ENCODE data around the gene WNT10A.
A peak's percentile ranks its signal among the peaks of the same experiment; 100 is the strongest.

The WNT10A gene

GRCh38 chr2:218908721-218909619 is 28.3 kb downstream of the WNT10A start:
- no peak for TF ChIP-seq CTCF (IDR thresholded peaks at IDR 0.05; ENCODE audit: low read depth, low read length)

GRCh38 chr2:218910741-218911140 is 30.1 kb downstream of the WNT10A start:
- no peak for TF ChIP-seq CTCF (IDR thresholded peaks at IDR 0.05; ENCODE audit: low read depth, low read length)
- no peak for DNase-seq (ENCODE audit: low read depth, low spot score)
- no peak overlapping the region for H3K4me3 ChIP-seq (ENCODE audit: low read depth, low read length)
- in situ Hi-C loops (cut with HindIII; ENCODE audit: low sequenced_read_pairs): no loop called here

More at GRCh38 chr2:218908721-218909619, 28.3 kb downstream of the WNT10A start:
- peak; percentile 77 for DNase-seq (ENCODE audit: low read depth, low spot score)
- in situ Hi-C loops (cut with HindIII; ENCODE audit: low sequenced_read_pairs): no loop called here
- H3K4me3 ChIP-seq (ENCODE audit: low read depth, low read length): peak overlapping the region; percentile 48

- no peak for TF ChIP-seq CTCF (IDR thresholded peaks at IDR 0.05; ENCODE audit: low read depth, low read length)
- DNase-seq (ENCODE audit: low read depth, low spot score): no peak
- in situ Hi-C loops (cut with HindIII; ENCODE audit: low sequenced_read_pairs): no loop called here
- H3K4me3 ChIP-seq (ENCODE audit: low read depth, low read length): no peak overlapping the region
Observed at GRCh38 chr2:218920504-218920903, 39.9 kb downstream of the WNT10A start.

- no peak overlapping the region for H3K4me3 ChIP-seq (ENCODE audit: low read depth, low read length)
- in situ Hi-C loops (cut with HindIII; ENCODE audit: low sequenced_read_pairs): no loop called here
- no peak for TF ChIP-seq CTCF (IDR thresholded peaks at IDR 0.05; ENCODE audit: low read depth, low read length)
- DNase-seq (ENCODE audit: low read depth, low spot score): no peak
Observed at GRCh38 chr2:218924757-218925156, 44.1 kb downstream of the WNT10A start.

- no peak overlapping the region for H3K4me3 ChIP-seq (ENCODE audit: low read depth, low read length)
- DNase-seq (ENCODE audit: low read depth, low spot score): no peak
- no peak for TF ChIP-seq CTCF (IDR thresholded peaks at IDR 0.05; ENCODE audit: low read depth, low read length)
- in situ Hi-C loops (cut with HindIII; ENCODE audit: low sequenced_read_pairs): no loop called here
Observed at GRCh38 chr2:218925434-218925833, 44.8 kb downstream of the WNT10A start.

GRCh38 chr2:218927422-218927821 is 46.8 kb downstream of the WNT10A start:
- H3K4me3 ChIP-seq (ENCODE audit: low read depth, low read length): no peak overlapping the region
- in situ Hi-C loops (cut with HindIII; ENCODE audit: low sequenced_read_pairs): no loop called here
- no peak for DNase-seq (ENCODE audit: low read depth, low spot score)
- no peak for TF ChIP-seq CTCF (IDR thresholded peaks at IDR 0.05; ENCODE audit: low read depth, low read length)
